Measurements from ENCODE around the gene STK33.
A peak's percentile ranks its signal among the peaks of the same experiment; 100 is the strongest.

Gene STK33

GRCh38 chr11:8392166-8392565, 201.9 kb downstream of the STK33 start:
- TF ChIP-seq, protein P1, sequence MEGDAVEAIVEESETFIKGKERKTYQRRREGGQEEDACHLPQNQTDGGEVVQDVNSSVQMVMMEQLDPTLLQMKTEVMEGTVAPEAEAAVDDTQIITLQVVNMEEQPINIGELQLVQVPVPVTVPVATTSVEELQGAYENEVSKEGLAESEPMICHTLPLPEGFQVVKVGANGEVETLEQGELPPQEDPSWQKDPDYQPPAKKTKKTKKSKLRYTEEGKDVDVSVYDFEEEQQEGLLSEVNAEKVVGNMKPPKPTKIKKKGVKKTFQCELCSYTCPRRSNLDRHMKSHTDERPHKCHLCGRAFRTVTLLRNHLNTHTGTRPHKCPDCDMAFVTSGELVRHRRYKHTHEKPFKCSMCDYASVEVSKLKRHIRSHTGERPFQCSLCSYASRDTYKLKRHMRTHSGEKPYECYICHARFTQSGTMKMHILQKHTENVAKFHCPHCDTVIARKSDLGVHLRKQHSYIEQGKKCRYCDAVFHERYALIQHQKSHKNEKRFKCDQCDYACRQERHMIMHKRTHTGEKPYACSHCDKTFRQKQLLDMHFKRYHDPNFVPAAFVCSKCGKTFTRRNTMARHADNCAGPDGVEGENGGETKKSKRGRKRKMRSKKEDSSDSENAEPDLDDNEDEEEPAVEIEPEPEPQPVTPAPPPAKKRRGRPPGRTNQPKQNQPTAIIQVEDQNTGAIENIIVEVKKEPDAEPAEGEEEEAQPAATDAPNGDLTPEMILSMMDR (IDR thresholded peaks at IDR 0.05; ENCODE audit: insufficient read depth, missing control alignments): no peak
- DNase-seq (ENCODE audit: insufficient read length, low spot score) (no peak), FAIRE-seq (peak; percentile 71)

GRCh38 chr11:8390851-8391612, 203.0 kb downstream of the STK33 start:
- no peak for DNase-seq (ENCODE audit: insufficient read length, low spot score)
- TF ChIP-seq, protein P1 (IDR thresholded peaks at IDR 0.05; ENCODE audit: insufficient read depth, missing control alignments): no peak
- FAIRE-seq: no peak

DNA sequence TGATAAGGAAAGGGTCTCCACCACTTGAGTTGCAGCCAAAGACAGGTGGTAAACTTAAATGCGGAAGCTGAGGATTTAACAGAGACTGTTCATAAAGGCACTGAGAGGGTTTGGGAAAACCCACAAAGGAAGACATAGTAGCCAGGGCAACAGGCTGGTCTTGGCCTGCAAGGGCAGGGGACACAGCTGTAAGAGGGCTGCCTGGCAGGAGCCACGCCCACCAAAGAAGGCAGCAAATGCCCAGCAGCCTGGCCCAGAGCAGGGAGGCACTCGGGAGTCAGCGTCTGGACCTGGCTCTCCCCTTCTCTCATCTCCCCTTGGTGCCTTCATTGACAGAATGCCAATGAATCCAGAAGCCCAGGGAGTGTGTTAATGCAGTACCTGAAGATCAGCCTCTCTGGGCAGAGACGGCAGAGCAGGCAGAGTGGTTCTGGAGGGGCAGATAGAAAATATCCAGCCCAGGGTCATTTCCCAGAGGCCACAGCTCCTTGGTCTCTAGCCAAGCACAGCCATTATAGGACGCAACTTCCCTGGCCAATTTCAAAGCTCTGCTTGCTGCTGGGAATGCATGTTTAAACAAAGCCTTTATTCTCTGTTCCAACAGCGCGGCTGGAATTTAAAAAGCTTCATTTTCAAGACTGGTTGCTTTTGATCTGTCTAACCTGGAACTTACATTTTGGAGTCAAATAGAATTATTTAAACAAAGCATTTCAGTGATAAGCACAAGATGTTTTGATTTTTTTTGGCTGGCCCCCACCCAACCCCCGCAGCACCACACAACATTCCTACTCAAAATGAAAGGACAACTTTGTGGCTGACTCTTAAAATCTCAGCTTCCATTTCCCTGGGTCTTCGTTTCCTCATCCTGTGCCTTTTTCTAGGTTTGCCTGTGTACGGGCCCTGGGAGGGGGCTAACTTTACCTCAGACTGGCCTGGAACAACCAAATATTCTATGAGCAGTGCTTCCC, 204.7 kb downstream of the STK33 start:
- TF ChIP-seq, protein P1 (IDR thresholded peaks at IDR 0.05; ENCODE audit: insufficient read depth, missing control alignments): no peak
- FAIRE-seq (no peak), DNase-seq (ENCODE audit: insufficient read length, low spot score) (no peak)

- DNase-seq (ENCODE audit: insufficient read length, low spot score) (no peak), FAIRE-seq (no peak)
Observed at GRCh38 chr11:8387693-8388092, 206.3 kb downstream of the STK33 start.

DNA sequence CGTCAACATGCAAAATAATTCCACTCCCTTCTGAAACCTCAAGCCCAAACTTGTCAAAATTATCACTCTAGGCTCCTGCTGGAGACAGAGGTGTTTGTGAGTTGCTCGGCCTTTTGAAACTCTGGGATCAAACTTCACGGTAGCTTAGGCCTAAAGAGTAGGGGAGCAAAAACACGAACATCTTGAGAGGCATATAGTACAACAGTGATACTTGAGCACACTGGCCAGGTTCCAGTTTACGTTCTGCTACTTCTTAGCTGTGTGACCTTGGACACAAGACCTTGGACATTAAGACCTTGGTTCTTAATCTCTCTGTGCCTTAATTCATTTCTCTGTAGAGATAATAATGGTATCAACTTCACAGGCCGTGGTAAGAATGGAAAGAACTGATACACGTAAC, 206.9 kb downstream of the STK33 start:
- TF ChIP-seq, protein P1 (IDR thresholded peaks at IDR 0.05; ENCODE audit: insufficient read depth, missing control alignments): no peak
- no peak for DNase-seq (ENCODE audit: insufficient read length, low spot score)
- no peak for FAIRE-seq

More at GRCh38 chr11:8387693-8388092, 206.3 kb downstream of the STK33 start:
- TF ChIP-seq, protein P1 (IDR thresholded peaks at IDR 0.05; ENCODE audit: insufficient read depth, missing control alignments): no peak

DNA sequence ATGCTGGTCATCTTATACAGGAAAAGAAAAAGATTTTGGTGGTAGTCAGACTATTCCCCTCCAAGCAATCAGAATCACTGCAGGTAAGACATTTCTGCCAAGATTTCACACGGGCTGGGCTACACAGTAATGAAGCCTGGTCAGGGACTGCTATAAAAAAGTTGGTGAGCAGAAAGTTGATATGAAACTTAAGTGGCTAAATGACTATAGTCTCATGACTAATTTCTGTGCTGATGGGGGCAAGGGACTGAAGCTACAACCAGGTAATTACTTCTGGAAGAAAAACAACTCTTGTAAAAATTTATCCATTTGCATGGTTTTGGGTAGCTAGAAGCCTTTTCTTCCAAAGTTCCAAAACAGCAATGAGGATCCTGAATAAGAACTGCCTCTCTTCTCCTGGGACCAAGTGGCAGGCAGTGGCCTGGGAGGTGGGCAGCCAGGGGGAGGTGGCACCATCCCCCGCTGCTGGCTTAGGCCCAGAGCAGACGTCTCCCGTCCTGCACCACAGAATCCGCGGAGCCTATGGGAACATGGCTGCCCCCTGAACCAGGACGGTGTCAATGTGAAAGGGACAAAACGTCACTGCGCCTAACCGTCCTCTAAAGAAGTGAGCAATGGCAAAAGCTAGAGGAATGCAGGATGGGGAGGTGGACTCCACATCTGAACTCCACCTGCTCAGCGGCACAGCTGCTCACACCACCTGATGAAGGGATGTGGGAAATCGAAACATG, 207.7 kb downstream of the STK33 start:
- no peak for DNase-seq (ENCODE audit: insufficient read length, low spot score)
- no peak for FAIRE-seq
- TF ChIP-seq, protein P1 (IDR thresholded peaks at IDR 0.05; ENCODE audit: insufficient read depth, missing control alignments): no peak
